GM12878 (cell line): Measurements from ENCODE around the gene KRT86. TPM values are rescaled to one million over a fixed set of nuclear protein-coding genes. Genes with fewer than 3 reads are reported as not detected.

Experiments
- ATAC-seq: fragments of 200-7000 bp; cut with Tn5 transposase; 3 replicates; pipeline ENCODE4 v1.9.1; 2020; ENCODE audit warnings: mild to moderate bottlenecking, moderate library complexity
- BruUV-seq: library from RNA; stranded (reverse); fragments of 400-500 nt; replicated peaks from 2 replicates; lab custom pipeline; 2021; lab: Mats Ljungman, UMichigan
- CTCF ChIA-PET: fragments of 300-600 bp; sonication (Branson Sonifier 250); formaldehyde crosslinking; extraction: SDS; loops from one replicate; lab custom pipeline; 2021; ENCODE audit warnings: inconsistent platforms; lab: Yijun Ruan, JAX
- POLR2A ChIA-PET: fragments of 350-600 bp; formaldehyde crosslinking; extraction: SDS; loops from one replicate; lab custom pipeline; 2021; ENCODE audit warnings: inconsistent platforms; lab: Charles Lee
- RAD21 ChIA-PET: fragments of 300-600 bp; sonication (Branson Sonifier 250); formaldehyde crosslinking; loops from one replicate; lab custom pipeline; 2023; ENCODE audit warnings: antibody characterized with exemption; ENCODE audit not compliant: unreplicated experiment; lab: Charles Lee
- SMC1A ChIA-PET: fragments of 300-600 bp; sonication (Branson Sonifier 250); formaldehyde crosslinking; loops from one replicate; lab custom pipeline; 2023; ENCODE audit not compliant: unreplicated experiment, uncharacterized antibody; lab: Charles Lee
- DNase-seq: peaks from one replicate; pipeline ENCODE4 v3.0.0-alpha.2; 2011; ENCODE audit warnings: low read depth, low spot score
- FAIRE-seq: peaks from 3 replicates; lab custom pipeline; 2011; peaks lifted over from hg19 to GRCh38; lab: Jason Lieb, UNC
- H2AFZ ChIP-seq: 2 replicates; pipeline ENCODE4 v1.6.0; 2011; ENCODE audit warnings: low read depth, low read length, control low read depth; ENCODE audit not compliant: control insufficient read depth
- H3K27ac ChIP-seq: 2 replicates; pipeline ENCODE4 v1.5.1; 2011; ENCODE audit warnings: control low read depth; ENCODE audit not compliant: control insufficient read depth, insufficient read depth
- H3K27me3 ChIP-seq, 2 experiments: replicated peaks in 1 of 2; 2 replicates each; pipeline versions ENCODE4 v1.6.0 to v1.6.1; 2011; ENCODE audit warnings: low read length in 1 of 2; ENCODE audit not compliant: control insufficient read depth in 2 of 2, insufficient read depth in 2 of 2
- H3K36me3 ChIP-seq, 2 experiments: 2 replicates each; pipeline ENCODE4 v1.5.1; 2011; ENCODE audit warnings: low read length in 1 of 2; ENCODE audit not compliant: control insufficient read depth in 2 of 2, insufficient read depth in 2 of 2
- H3K4me1 ChIP-seq: 2 replicates; pipeline ENCODE4 v1.6.1; 2011; ENCODE audit warnings: mild to moderate bottlenecking, low read length, moderate library complexity, mixed read lengths; ENCODE audit not compliant: control insufficient read depth, insufficient read depth
- H3K4me2 ChIP-seq: 2 replicates; pipeline ENCODE4 v1.6.0; 2011; ENCODE audit warnings: control low read depth; ENCODE audit not compliant: control insufficient read depth, insufficient read depth
- H3K4me3 ChIP-seq: fragments of 200-600 bp; sonication (generic); 2 replicates; pipeline ENCODE4 v1.5.1; 2016
- H3K79me2 ChIP-seq: 2 replicates; pipeline ENCODE4 v1.6.0; 2011; ENCODE audit warnings: low read length; ENCODE audit not compliant: control insufficient read depth, insufficient read depth
- H3K9ac ChIP-seq: 2 replicates; pipeline ENCODE4 v1.8.0; 2011; ENCODE audit warnings: low read length, control low read depth, mixed read lengths; ENCODE audit not compliant: control insufficient read depth, insufficient read depth
- H3K9me3 ChIP-seq: replicated peaks from 3 replicates; pipeline ENCODE4 v1.5.1; 2011; ENCODE audit warnings: mild to moderate bottlenecking, low read length; ENCODE audit not compliant: control insufficient read depth, insufficient read depth
- H4K20me1 ChIP-seq: 2 replicates; pipeline ENCODE4 v1.6.0; 2011; ENCODE audit not compliant: control insufficient read depth, insufficient read depth
- IRF5 ChIP-seq: fragments of 450-650 bp; IDR thresholded peaks from 2 replicates; pipeline ENCODE4 v1.6.1; 2017; ENCODE audit warnings: borderline replicate concordance
- KAT2A ChIP-seq: conservative IDR thresholded peaks from 2 replicates; pipeline ENCODE4 v1.6.1; 2011; ENCODE audit warnings: low read depth, low read length; ENCODE audit not compliant: control insufficient read depth
- POLR2AphosphoS2 ChIP-seq: IDR thresholded peaks from 2 replicates; pipeline ENCODE4 v1.6.1; 2011; ENCODE audit warnings: low read depth, mild to moderate bottlenecking, low read length, improper control_type of control experiment, moderate library complexity
- RUNX3 ChIP-seq: IDR thresholded peaks from 2 replicates; pipeline ENCODE4 v1.6.1; 2012; ENCODE audit warnings: low read length, inconsistent platforms
- ZZZ3 ChIP-seq: IDR thresholded peaks from 2 replicates; pipeline ENCODE4 v1.6.1; 2011; ENCODE audit warnings: low read depth; ENCODE audit not compliant: control insufficient read depth, insufficient read length
- WGBS: methylation state at CpG from one replicate; pipeline ENCODE4 v1.1.6; 2016; ENCODE audit warnings: low lambda C conversion rate; ENCODE audit not compliant: insufficient replicate concordance, insufficient coverage; ENCODE audit errors: missing lambda C conversion rate; 5-methylcytosine and 5-hydroxymethylcytosine counted together
- in situ Hi-C: fragments of 300-500 bp; cut with MboI; formaldehyde crosslinking; loops from 9 replicates; pipeline ENCODE4 v1.14.3; 2018; ENCODE audit warnings: mixed read lengths
- intact Hi-C: fragments of 100-400 bp; cut with micrococcal nuclease; formaldehyde crosslinking; loops from one replicate; pipeline ENCODE4 v1.14.2; 2022; ENCODE audit not compliant: unreplicated experiment
- polyA plus RNA-seq, 11 experiments: library from polyadenylated mRNA; depleted of rRNA in 4 of 11; unstranded in 6 of 11; stranded (reverse) in 5 of 11; fragments of >200 nt; fragmentation: Nextera tagmentation in 4 of 11; fragmentation: Illumina TruSeq in 1 of 11; extraction: Ambion mirVana in 4 of 11; extraction: Trizol in 1 of 11; gene quantifications; 1 replicate in 1 of 11; 2 replicates in 10 of 11; pipeline versions ENCODE4 v1.2.1 to v1.2.3, GENCODE V29; 2011 to 2016; ENCODE audit warnings: inconsistent platforms in 2 of 11, missing spikeins in 2 of 11, low read depth in 1 of 11
- total RNA-seq, 4 experiments: library from RNA; depleted of rRNA in 3 of 4; stranded (reverse); fragments of >200 nt in 3 of 4; fragmentation: Illumina TruSeq in 1 of 4; extraction: Trizol in 1 of 4; gene quantifications; 2 replicates each; pipeline versions ENCODE4 v1.2.1 to v1.2.3, GENCODE V29; 2013 to 2021
- TF ChIP-seq, protein P1 (sequence below): fragments of 450-650 bp; IDR thresholded peaks from 2 replicates; pipeline ENCODE4 v1.6.1; 2017; ENCODE audit warnings: low read depth, mild to moderate bottlenecking, moderate library complexity

KRT86 gene
- total and polyA plus RNA-seq, 10 of the 15 experiments (the other 5 are each of a cell fraction or from before 2014, with no cell fraction given): 0.11 to 0.54 (median 0.18) TPM; not detected in 4

- Histone ChIP-seq H3K9me3 (no peaks in the 10 kb centered on the region), H3K4me2 (no peak overlapping the region), H4K20me1 (no peaks in the 10 kb centered on the region), H3K4me1 (no peaks in the 10 kb centered on the region), H3K27ac (no peak overlapping the region), H3K9ac (no peak overlapping the region), H3K79me2 (no peaks in the 10 kb centered on the region), H3K4me3 (no peak overlapping the region), H3K36me3 (no peaks in the 10 kb centered on the region), H3K27me3 (peaks cover 4 to 12% of the 10 kb centered on the region in 2 experiments; a peak in 3 of 4 replicates), H2AFZ (no peak overlapping the region)
- TF ChIP-seq ZZZ3 (no peak), POLR2AphosphoS2 (no peak), KAT2A (no peak), RUNX3 (no peak), IRF5 (no peak)
- TF ChIP-seq, protein P1, sequence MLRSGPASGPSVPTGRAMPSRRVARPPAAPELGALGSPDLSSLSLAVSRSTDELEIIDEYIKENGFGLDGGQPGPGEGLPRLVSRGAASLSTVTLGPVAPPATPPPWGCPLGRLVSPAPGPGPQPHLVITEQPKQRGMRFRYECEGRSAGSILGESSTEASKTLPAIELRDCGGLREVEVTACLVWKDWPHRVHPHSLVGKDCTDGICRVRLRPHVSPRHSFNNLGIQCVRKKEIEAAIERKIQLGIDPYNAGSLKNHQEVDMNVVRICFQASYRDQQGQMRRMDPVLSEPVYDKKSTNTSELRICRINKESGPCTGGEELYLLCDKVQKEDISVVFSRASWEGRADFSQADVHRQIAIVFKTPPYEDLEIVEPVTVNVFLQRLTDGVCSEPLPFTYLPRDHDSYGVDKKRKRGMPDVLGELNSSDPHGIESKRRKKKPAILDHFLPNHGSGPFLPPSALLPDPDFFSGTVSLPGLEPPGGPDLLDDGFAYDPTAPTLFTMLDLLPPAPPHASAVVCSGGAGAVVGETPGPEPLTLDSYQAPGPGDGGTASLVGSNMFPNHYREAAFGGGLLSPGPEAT: no peak
- ChIA-PET SMC1A (interaction anchor here (0.8 to 1.1 kb wide), 2 partner anchors 9 to 15 kb away, joined by 3 to 4 read pairs; no protein-coding TSS in a partner anchor), RAD21 (no interaction called here), CTCF (interaction anchor here (1.0 to 4.2 kb wide), 5 partner anchors 9 to 211 kb away, joined by 3 to 26 read pairs (median 4); no protein-coding TSS in a partner anchor), POLR2A (interaction anchor here (0.6 kb wide), 1 partner anchor 1042 kb away, joined by 4 read pairs; no protein-coding TSS in a partner anchor)
- DNase-seq (no peak), FAIRE-seq (no peak), ATAC-seq (no peak)
- 66% methylated on average over 3 of the region's 3 CpGs for WGBS
- BruUV-seq: no TSS peak
- intact Hi-C loops: no loop called here
- in situ Hi-C loops: no loop called here
Observed at GRCh38 chr12:52236386-52237050, 37.9 kb upstream of the KRT86 start.
